HG03558 (cell line): ENCODE measurements around the gene VAMP7.
"Not testable (repeated sequence)": the region's sequence is repeated elsewhere in the genome, so short reads cannot be mapped to it uniquely, and the experiment has no call there.

Experiments used
- ATAC-seq: cut with Tn5 transposase; IDR thresholded peaks from one replicate; pipeline ENCODE4 v1.9.1; 2021; ENCODE audit warnings: moderate number of reproducible peaks; ENCODE audit not compliant: unreplicated experiment; ENCODE audit errors: extremely low read depth

Gene VAMP7

DNA sequence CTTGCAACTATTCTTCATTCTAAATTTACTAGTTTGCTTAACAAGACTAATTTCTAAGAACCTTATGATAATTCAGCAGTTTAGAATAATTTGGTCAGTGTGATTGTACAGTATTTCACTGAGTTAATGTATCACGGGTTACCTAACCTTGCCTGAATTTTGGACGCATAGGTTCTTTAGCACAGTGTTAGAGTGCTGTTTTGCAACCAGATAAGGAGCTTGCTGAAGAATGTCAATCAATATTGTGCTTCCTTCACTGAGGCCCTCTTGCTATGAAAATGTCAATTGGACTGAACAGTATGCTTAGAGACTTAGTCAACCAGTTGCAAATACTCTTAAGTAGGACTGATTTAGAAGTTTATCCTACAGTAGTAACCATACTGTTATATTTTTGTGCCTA lies 19.6 kb downstream of the VAMP7 start:
- no peak for ATAC-seq

DNA sequence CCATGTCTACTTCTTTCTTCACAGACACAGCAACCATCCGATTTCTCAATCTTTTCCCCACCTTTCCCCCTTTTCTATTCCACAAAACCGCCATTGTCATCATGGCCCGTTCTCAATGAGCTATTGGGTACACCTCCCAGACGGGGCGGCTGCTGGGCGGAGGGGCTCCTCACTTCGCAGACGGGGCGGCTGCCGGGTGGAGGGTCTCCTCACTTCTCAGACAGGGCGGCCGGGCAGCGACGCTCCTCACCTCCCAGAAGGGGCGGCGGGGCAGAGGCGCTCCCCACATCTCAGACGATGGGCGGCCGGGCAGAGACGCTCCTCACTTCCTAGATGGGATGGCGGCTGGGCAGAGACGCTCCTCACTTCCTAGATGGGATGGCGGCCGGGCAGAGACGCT lies 26.5 kb downstream of the VAMP7 start:
- not testable (repeated sequence) for ATAC-seq

DNA sequence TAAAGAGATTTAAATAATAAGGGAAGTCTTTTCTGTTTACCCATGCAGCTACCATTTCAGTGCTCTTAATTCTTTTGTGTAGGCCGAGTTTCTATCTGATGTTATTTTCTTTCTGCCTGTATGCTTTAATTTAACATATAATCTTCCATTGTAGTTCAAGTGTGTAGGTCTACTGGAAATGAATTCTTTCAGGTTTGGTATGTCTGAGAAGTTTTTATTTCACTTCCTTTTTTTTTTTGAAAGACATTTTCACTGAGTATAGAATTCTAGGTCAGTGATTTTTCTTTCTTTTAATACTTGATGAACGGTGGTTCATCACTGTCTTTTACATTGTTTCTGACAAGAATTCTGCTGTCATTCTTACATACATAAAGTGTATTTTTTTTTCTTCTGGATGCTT lies 42.1 kb downstream of the VAMP7 start:
- ATAC-seq = no peak

DNA sequence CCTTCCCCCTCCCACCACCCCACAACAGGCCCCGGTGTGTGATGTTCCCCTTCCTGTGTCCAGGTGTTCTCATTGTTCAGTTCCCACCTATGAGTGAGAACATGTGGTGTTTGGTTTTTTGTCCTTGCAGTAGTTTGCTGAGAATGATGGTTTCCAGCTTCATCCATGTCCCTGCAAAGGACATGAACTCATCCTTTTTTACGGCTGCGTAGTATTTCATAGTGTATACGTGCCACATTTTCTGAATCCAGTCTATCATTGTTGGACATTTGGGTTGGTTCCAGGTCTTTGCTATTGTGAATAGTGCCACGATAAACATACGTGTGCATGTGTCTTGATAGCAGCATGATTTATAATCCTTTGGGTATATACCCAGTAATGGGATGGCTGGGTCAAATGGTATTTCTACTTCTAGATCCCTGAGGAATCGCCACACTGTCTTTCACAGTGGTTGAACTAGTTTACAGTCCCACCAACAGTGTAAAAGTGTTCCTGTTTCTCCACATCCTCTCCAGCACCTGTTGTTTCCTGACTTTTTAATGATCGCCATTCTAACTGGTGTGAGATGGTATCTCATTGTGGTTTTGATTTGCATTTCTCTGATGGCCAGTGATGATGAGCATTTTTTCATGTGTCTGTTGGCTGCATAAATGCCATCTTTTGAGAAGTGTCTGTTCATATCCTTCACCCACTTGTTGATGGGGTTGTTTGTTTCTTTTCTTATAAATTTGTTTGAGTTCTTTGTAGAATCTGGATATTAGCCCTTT lies 49.9 kb downstream of the VAMP7 start:
- not testable (repeated sequence) for ATAC-seq

DNA sequence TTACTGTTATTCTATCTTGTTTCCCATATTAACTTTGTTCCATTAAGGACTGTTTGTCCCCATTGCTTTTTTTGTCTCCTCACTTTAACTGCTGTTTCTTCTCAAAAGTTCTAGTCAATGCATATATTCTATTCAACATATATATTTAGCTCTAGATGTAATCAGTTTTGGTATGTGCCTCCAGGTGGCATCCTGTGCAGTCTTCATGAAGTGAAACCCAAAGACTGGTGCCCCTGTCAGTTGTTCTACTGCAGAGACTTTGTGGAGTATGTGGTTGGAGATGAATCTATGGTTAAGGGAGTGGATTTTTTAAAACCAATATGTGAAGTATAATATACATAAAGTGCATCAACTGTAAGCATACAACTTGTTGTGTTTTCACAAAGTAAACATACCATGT lies 57.0 kb downstream of the VAMP7 start:
- no peak for ATAC-seq

DNA sequence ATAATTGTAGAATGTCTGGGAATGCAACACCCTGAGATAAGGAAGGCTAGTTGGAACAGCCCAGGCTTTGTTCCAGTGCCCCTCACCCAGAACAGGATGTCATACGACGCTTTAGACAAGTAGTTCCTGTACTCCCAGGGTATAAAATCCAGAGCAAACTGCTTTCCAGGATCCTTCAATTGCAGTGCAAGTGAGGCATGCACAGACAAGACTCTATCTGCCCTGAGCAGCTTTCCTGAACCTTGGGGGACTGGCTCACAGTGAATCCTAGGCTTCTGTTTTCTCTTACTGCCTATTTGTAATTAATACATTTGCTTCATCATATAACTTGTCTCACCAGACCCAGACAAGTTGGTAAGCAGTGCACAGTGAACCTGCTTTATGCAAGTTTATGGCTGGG lies 68.0 kb downstream of the VAMP7 start:
- no peak for ATAC-seq

GRCh38 chrX:155951237-155951789 lies 70.2 kb downstream of the VAMP7 start:
- no peak for ATAC-seq

- no peak for ATAC-seq
These were observed 71.9 kb downstream of the VAMP7 start for GRCh38 chrX:155953055-155953454.

DNA sequence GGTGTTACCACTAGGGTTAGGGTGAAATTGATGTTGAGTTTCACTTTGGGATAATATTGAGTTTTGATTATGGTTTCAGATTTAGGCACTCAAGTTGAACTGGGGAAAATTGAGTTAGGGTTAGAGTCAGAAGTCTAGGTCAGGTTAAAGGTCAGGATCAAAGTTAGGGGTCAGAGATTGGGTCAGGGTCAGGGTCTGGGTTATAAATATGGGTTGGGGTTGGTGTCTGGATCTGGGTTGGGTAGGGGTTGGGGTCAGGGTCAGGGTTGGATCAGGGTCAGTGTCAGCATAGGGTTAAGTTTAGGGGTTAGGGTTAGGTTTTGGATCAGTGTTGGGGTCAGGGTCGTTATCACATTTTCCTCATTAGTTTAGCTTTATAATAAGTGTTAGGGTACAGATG lies 73.6 kb downstream of the VAMP7 start:
- no peak for ATAC-seq

DNA sequence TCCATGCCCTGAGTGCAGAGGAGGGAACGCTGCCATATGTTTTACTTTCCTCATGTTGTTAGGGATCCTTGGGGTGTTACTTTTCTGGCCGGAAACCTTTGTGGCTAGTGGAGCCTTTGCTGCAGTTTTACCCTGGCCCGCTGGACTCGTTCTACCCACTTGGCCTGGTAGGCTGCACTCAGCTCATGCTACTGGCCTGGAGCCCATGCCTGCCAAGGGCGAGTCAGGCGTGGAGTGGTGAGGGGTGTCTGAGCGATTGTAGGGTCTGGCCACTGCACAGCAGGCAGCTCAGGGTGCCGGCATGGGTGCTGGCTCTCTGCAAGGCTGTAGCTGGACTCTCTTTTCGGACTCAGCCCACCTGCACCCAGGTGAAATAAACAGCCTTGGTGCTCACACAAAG lies 75.0 kb downstream of the VAMP7 start:
- ATAC-seq = no peak

DNA sequence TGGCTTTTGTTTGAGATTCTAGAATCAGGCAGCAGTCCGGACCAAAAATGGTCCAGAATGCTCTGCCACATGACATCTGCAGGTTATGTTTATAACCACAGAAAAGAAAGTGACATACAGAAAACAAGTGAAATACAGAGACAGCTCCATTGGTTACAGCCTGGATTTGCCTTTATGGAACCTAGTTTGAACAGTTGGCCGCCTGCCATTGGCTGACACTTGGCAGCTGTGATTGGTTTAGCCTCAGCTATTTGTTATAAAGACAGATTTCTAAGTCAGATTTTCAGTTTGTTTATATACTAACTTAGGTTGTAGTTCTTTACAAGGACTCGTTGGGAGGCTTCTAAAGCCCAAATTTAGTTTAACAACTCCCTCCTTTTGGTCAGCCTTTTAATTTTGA lies 75.5 kb downstream of the VAMP7 start:
- ATAC-seq = no peak

DNA sequence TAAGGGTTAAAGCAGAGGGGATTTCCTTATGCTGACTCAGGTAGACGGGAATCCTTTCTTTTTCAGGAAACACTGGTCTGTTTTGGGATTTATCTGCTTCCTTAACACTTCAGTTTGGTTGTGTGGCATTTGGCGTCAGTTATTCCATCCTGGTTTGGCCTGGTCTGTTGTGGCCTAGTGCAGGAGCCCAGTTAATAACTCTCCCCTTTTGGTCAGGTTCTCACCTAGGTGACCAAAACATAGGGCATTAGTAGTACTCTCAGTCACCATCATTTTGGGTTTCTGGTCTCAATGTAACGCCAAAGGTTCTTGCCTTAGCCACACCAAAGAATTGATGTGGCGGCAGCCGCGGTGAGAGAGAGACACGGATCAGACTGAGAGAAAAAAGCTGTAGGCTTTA lies 76.7 kb downstream of the VAMP7 start:
- no peak for ATAC-seq

DNA sequence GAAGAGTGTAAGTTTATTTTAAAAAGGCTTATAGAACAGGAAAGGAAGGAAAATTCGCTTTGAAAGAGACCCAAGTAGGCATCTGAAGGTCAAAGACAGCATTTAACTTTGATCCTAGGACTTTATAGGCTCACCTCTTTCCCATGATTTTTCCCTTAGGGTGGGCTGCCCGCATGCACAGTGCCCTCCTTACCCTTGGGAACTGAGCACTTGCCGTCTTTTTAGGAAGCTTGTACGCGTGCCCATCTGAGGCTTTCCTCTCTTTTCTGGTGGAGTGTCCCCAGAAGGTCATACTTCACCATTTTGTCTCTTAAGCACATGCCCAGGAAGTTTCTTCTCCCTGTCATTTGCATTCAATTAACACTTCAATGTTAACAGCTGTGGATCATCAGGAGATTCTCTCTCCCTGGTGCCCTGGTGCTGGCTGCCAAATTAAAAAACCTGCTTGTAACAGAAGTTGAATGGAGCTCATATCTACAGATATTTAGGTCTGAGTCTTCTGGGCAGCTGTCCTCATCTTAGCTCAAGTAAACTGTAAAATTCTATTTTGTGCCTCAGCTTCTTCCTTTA lies 78.0 kb downstream of the VAMP7 start:
- no peak for ATAC-seq

- ATAC-seq = no peak
These were observed 81.8 kb downstream of the VAMP7 start for GRCh38 chrX:155962906-155963305.

- ATAC-seq = no peak
These were observed 85.7 kb downstream of the VAMP7 start for GRCh38 chrX:155966876-155967275.

DNA sequence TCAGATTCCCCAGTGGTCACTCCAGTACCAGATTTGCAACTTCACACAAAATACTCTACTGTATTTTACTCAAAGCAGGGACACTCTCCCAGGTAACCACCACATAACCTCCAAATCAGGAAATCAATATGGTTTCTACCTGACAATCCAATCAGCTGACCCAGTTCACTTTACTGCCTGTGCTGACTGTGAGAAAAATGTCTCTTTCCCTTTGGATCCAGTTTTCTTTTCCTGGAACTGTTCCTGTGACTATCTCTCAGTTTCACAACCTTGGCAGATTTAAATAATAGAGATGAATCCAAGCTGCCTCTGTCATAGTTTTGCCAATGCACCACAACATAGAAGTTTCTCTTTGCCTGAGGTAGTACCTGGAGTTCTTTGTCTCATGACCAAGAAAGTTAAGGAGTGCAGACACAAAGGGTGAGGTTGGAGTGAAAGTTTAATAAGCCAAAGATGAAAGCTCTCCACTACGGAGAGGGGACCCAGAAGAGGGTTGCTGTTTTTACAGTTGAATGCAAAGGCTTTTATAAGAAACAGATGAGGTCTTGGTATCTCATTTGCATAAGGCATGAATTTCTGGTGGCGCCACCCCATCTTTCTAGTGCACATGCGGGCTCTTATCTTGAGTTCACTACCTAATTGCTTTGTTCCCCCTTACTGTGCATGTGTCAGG lies 86.6 kb downstream of the VAMP7 start:
- no peak for ATAC-seq

GRCh38 chrX:155968326-155968661 lies 87.1 kb downstream of the VAMP7 start:
- ATAC-seq = no peak

GRCh38 chrX:155968791-155969190 lies 87.6 kb downstream of the VAMP7 start:
- no peak for ATAC-seq

- ATAC-seq = not testable (repeated sequence)
These were observed 90.5 kb downstream of the VAMP7 start for GRCh38 chrX:155971658-155972057.

GRCh38 chrX:155972241-155972640 lies 91.1 kb downstream of the VAMP7 start:
- not testable (repeated sequence) for ATAC-seq

GRCh38 chrX:155983326-155983725 lies 102.2 kb downstream of the VAMP7 start:
- no peak for ATAC-seq
